Erythroblast (primary cell): ENCODE results near the gene GOLPH3.

ENCODE experiments used
- GATA1 ChIP-seq: IDR thresholded peaks from 2 replicates; pipeline ENCODE4 v1.6.1; 2011; ENCODE audit warnings: low read depth, mild to moderate bottlenecking, control low read depth, low read length, moderate library complexity
- POLR2A ChIP-seq: IDR thresholded peaks from 2 replicates; pipeline ENCODE4 v1.6.1; 2011; ENCODE audit warnings: mild to moderate bottlenecking, low read length

GRCh38 chr5:32157078-32157477, 17.0 kb downstream of the GOLPH3 start:
- TF ChIP-seq POLR2A (no peak), GATA1 (no peak)
